Epithelial cell of proximal tubule (primary cell): ENCODE measurements around the gene MRI1. TPM values are rescaled to one million over a fixed set of nuclear protein-coding genes. Genes with fewer than 3 reads are reported as not detected.

Experiments
- DNase-seq: peaks from one replicate; pipeline ENCODE4 v3.0.0-alpha.2; 2011; ENCODE audit warnings: low read depth
- H3K4me3 ChIP-seq: 2 replicates; pipeline ENCODE4 v1.5.1; 2011; ENCODE audit warnings: low read depth, mild to moderate bottlenecking, low read length
- total RNA-seq: library from RNA; depleted of rRNA; stranded (reverse); fragments of >200 nt; gene quantifications from 2 replicates; pipeline ENCODE4 v1.2.3, GENCODE V29; 2015
- TF ChIP-seq, protein P1 (sequence below): conservative IDR thresholded peaks from 2 replicates; pipeline ENCODE4 v1.5.1; 2012; ENCODE audit warnings: low read depth, mild to moderate bottlenecking, low read length

The MRI1 gene
- total RNA-seq: 47.8 and 63.0 TPM in 2 replicates

DNA sequence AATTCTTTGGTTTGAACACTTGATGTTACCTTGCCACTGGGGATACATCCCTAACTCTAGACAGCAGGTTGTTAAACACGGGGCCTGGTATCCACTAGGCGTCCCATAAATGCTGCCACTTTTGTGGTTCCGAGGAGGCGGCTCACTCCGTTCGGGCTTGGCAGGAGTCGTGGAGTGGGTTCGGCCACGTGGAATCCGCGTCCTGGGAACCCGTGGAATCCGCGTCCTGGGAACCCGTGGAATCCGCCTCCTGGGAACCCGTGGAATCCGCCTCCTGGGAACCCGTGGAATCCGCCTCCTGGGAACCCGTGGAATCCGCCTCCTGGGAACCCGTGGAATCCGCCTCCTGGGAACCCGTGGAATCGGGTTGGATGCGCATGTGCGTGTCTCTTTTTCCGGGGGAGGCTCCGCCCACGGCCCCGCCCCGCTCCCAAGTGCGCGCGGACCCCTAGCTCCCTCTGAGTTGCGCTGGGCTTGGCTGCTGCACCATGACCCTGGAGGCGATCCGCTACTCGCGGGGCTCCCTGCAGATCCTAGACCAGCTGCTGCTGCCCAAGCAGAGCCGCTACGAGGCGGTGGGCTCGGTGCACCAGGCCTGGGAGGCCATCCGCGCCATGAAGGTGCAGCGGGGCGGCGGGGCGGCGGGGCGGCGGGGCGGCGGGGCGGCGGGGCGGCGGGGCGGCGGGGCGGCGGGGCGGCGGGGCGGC is at the start of gene MRI1:
MRI1 (plus strand) TSS at position 422 of the 707 bp plus-strand sequence; CDS start at position 489, 67 bp downstream.
- no peak for DNase-seq
- H3K4me3 ChIP-seq: peak within 1 kb of the TSS; percentile 81
- TF ChIP-seq, protein P1, sequence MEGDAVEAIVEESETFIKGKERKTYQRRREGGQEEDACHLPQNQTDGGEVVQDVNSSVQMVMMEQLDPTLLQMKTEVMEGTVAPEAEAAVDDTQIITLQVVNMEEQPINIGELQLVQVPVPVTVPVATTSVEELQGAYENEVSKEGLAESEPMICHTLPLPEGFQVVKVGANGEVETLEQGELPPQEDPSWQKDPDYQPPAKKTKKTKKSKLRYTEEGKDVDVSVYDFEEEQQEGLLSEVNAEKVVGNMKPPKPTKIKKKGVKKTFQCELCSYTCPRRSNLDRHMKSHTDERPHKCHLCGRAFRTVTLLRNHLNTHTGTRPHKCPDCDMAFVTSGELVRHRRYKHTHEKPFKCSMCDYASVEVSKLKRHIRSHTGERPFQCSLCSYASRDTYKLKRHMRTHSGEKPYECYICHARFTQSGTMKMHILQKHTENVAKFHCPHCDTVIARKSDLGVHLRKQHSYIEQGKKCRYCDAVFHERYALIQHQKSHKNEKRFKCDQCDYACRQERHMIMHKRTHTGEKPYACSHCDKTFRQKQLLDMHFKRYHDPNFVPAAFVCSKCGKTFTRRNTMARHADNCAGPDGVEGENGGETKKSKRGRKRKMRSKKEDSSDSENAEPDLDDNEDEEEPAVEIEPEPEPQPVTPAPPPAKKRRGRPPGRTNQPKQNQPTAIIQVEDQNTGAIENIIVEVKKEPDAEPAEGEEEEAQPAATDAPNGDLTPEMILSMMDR: no peak

DNA sequence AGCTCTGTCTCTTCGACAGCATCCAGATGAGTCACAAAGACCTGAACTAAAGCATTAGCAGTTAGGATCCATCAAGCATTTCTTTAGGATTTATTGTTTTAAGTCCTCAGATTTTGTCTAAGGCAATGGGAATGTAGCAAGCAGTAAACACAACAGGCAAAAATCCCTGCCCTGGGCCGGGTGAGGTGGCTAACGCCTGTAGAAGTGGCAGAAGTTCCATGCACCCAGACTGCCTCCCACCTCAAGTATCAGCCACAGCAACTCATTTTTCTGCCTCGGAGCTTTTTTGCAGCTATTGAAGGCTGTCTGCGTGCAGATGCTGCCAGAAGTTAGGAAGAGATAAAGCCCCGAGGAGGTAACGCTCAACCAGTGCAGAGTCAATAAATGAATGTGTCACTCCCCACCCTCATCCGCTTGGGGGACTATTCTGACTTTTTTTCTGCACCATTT is 47.1 kb upstream of the MRI1 start:
- TF ChIP-seq, protein P1: no peak
- DNase-seq: no peak
- no peak overlapping the region for H3K4me3 ChIP-seq

DNA sequence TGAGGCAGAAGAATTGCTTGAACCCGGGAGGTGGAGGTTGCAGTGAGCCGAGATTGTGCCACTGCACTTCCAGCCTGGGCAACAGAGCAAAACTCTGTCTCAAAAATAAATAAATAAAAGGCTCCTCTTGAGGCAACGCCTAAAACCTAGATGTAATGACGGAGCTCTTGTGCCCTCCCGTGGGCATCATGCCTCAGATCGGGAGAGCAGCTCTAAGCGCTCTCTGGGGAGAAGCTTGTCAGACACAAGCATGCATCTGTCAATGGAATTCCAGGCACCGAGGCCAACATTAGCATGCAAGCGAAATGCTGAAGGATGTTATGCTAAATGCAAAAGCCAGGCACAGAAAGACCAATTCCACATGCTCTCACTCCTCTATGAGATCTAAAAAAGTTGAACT is 45.6 kb upstream of the MRI1 start:
- TF ChIP-seq, protein P1: peak; percentile 66
- H3K4me3 ChIP-seq: no peak overlapping the region
- no peak for DNase-seq

DNA sequence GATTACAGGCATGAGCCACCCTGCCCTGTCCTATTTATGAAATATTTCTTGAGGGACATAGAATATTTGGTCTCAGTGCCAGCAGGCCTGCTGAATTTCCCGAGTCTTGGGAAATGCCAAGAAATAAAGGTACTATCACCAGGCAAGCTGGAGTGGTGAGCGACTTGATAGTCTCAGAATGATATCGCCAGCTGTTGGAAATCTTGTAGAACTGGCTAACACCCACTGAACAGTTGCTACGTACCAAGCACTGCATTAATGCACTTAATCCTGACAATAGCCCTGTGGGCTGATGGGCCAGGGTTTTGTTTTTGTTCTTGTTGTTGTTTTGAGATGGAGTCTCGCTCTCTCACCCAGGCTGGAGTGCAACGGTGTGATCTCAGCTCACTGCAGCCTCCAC is 42.2 kb upstream of the MRI1 start:
- no peak for DNase-seq
- no peak overlapping the region for H3K4me3 ChIP-seq
- TF ChIP-seq, protein P1: no peak

DNA sequence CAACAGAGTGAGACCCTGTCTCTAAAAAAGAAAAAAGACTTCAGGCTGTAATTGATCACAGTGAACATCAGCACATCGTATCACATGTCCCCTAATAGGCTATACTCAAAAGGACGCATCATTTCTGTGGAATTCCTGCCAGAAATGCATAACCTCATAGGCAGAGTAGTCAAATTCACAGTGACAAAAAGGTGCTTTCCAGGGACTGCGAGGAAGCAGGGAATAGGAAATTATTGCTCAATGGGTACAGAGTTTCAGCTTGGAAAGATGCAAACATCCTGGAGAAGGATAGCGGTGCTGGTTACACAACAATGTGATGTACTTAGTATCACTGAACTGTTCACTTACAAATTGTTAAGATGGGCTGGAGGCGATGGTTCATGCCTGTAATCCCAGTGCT is 41.1 kb upstream of the MRI1 start:
- DNase-seq: no peak
- no peak overlapping the region for H3K4me3 ChIP-seq
- TF ChIP-seq, protein P1: no peak

DNA sequence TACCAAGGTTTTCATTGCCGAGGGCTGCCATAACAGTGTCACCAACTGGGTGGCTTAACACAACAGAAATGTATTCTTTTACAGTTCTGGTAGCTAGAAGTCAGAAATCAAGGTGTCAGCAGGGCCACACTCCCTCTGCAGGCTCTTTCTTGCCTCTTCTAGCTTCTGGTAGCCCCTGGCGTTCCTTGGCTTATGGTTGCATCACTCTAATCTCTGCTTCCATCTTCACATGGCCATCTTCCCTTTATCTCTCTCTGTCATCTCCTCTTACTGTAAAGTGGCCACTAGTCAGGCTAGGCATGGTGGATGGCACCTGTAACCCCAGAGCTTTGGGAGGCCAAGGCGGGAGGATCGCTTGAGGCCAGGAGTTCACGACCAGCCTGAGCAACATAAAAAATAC is 38.0 kb upstream of the MRI1 start:
- TF ChIP-seq, protein P1: no peak
- DNase-seq: no peak
- H3K4me3 ChIP-seq: no peak overlapping the region

DNA sequence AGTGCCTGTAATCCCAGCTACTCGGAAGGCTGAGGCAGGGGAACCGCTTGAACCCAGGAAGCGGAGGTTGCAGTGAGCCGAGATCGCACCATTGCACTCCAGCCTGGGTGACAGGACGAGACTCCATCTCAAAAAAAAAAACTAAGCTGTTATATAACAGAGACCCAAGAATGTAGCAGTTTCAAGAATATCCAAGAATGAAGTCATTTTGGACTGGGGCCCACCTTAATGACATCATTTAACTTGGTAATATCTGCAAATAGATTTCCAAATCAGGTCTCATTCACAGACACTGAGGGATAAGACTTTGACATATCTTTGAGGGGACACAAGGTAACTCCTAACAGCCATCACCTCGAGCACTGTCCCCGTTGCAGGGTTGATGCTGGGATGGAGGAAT is 36.5 kb upstream of the MRI1 start:
- DNase-seq: no peak
- TF ChIP-seq, protein P1: no peak

More for the DNA sequence above, 36.5 kb upstream of the MRI1 start:
- no peak overlapping the region for H3K4me3 ChIP-seq
